Measurements from ENCODE around the gene KCTD2. TPM values are rescaled to one million over a fixed set of nuclear protein-coding genes. Genes with fewer than 3 reads are reported as not detected.

KCTD2 gene
- total RNA-seq, 4 donors from 2014 or later = 23.6 to 46.1 (median 34.6) TPM

- DNase-seq (ENCODE audit: low spot score) (no peak), ATAC-seq (ENCODE audit: low FRiP score) (no peak)
- TF ChIP-seq CTCF (IDR thresholded peaks at IDR 0.05) = no peak
These were observed 56.9 kb downstream of the KCTD2 start for GRCh38 chr17:75103601-75104554.

DNA sequence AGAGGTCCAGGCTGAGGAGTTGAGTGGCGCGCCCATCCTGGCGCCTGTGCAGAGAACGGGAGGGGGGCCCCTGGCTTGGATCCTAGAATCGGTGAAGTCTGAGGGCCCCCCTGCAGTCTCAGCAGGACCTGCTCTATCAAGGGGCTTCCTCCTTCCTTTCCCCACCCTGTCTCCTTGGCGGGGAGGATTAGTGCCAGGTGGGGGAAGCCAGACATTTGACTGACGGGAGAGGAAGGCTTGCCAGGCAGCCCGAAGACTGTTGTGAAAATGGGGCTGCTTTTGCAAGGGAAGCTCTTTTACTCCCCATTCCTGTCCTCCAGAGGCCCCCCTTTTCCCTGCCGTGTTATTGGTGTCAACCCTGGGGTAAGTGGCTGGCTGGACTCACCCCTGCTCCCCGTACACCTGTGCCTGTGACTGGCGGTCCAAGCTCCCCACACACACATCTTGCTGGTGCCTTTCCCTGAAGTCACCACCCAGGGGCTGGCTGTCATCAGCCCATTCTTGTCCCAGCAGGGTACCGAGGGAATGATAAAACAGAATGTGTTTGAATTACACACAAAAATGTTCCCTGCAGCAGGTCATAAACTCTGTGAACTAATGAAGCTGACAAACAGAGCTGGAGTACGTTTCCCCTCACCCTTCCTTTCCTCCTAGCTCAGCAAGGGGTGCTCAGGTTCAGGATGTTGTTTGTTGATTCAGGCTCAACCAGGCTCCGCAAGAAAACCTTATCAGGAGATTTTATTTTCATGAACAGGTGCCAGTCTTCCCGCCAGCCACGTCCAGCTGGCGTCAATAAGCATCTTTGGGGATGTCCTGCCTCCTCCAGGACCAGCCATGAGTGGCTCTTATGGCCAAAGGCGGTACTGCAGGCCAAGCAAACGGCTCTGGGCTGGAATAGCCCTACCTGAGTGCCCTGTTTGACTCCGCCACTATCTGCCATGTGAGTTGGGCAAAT is 58.4 kb downstream of the KCTD2 start:
- ATAC-seq (ENCODE audit: low FRiP score) (peak; percentile 68), DNase-seq (ENCODE audit: low spot score) (no peak)
- TF ChIP-seq CTCF (IDR thresholded peaks at IDR 0.05) = no peak

- TF ChIP-seq CTCF (IDR thresholded peaks at IDR 0.05) = no peak
- ATAC-seq (ENCODE audit: low FRiP score) (no peak), DNase-seq (ENCODE audit: low spot score) (no peak)
These were observed 61.2 kb downstream of the KCTD2 start for GRCh38 chr17:75108193-75108592.

DNA sequence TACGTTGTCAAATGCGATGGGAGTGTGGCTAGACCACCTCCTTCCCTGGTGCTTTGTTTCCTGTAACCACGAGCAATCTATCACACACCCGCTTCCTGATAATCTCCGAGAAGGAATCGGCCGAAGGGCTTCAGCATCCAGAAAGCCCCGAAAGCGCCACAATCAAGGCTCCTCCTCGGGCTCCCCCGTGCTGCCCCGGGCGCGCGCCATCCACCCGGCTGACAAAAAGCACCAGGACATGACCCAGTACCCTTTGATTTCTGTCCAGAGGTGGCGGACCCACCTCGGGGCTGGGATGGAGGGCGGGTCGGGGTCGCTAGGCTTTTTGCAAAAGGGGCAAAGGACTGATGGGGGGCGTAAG is 62.0 kb downstream of the KCTD2 start:
- no peak for TF ChIP-seq CTCF (IDR thresholded peaks at IDR 0.05)
- DNase-seq (ENCODE audit: low spot score) (no peak), ATAC-seq (ENCODE audit: low FRiP score) (no peak)

- TF ChIP-seq CTCF (IDR thresholded peaks at IDR 0.05) = no peak
- peak; percentile 78 for ATAC-seq (ENCODE audit: low FRiP score)
- peak; percentile 41 for DNase-seq (ENCODE audit: low spot score)
These were observed 62.6 kb downstream of the KCTD2 start, which contains the start of gene ARMC7 for GRCh38 chr17:75109407-75110233. Gene ARMC7, plus strand, starts transcription at chr17:75109969. Its CDS starts 320 bp downstream, at chr17:75110289.

DNA sequence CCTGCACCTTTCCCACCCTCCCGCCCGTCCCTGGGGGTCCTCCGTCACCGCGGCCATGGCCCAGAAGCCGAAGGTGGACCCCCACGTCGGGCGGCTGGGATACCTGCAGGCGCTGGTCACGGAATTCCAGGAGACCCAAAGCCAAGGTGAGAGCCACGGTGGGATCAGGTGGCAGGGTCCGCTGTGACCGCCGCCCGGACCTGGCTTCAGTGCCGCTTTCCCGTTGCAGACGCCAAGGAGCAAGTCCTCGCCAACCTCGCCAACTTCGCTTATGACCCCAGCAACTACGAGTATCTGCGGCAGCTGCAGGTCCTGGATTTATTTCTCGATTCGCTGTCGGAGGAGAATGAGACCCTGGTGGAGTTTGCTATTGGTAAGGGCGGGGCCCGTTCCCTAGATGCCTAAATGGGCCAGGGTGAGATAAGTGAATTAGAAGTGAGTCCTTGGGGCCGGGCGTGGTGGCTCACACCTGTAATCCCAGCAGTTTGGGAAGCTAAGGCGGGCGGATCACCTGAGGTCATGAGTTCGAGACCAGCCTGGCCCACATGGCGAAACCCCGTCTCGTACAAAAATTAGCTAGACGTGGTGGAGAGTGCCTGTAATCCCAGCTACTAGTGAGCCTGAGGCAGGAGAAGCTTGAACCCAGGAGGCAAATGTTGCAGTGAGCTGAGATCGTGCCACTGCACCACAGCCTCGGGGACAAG is 63.4 kb downstream of the KCTD2 start:
- ATAC-seq (ENCODE audit: low FRiP score) = no peak
- TF ChIP-seq CTCF (IDR thresholded peaks at IDR 0.05) = no peak
- no peak for DNase-seq (ENCODE audit: low spot score)
